Astrocyte (in vitro differentiated cells and primary cell): ENCODE data around the gene SOCS6.

ENCODE experiments used
- CTCF ChIP-seq: IDR thresholded peaks from 2 replicates; pipeline ENCODE4 v1.5.1; 2011; ENCODE audit warnings: low read depth, mild to moderate bottlenecking, inconsistent platforms, low read length, moderate library complexity; ENCODE audit not compliant: insufficient read depth
- EZH2 ChIP-seq: IDR thresholded peaks from 2 replicates; pipeline ENCODE4 v1.6.1; 2012; ENCODE audit warnings: mild to moderate bottlenecking, low read length, inconsistent platforms; ENCODE audit not compliant: insufficient read depth

GRCh38 chr18:70290482-70291294 lies 1.8 kb downstream of the SOCS6 start:
- TF ChIP-seq CTCF (no peak), EZH2 (no peak)
